Fibroblast of lung (primary cell): ENCODE measurements around the gene FCRL2. TPM values are rescaled to one million over a fixed set of nuclear protein-coding genes. Genes with fewer than 3 reads are reported as not detected.

Experiments
- DNase-seq, 2 donors: peaks; one replicate each; pipeline versions ENCODE4 v3.0.0 to v3.0.0-alpha.2; 2010; ENCODE audit warnings: low read depth in 2 of 2
- H2AFZ ChIP-seq: 2 replicates; pipeline ENCODE4 v1.5.1; 2012; ENCODE audit warnings: low read length, control low read depth, inconsistent platforms
- H3K27ac ChIP-seq: 2 replicates; pipeline ENCODE4 v1.5.1; 2011; ENCODE audit warnings: low read length, control low read depth; ENCODE audit not compliant: insufficient read depth
- H3K27me3 ChIP-seq: 2 replicates; pipeline ENCODE4 v1.5.1; 2011; ENCODE audit warnings: mild to moderate bottlenecking, low read length; ENCODE audit not compliant: control insufficient read depth, insufficient read depth
- H3K36me3 ChIP-seq: 2 replicates; pipeline ENCODE4 v1.5.1; 2011; ENCODE audit warnings: low read length; ENCODE audit not compliant: control insufficient read depth, insufficient read depth
- H3K4me1 ChIP-seq: 2 replicates; pipeline ENCODE4 v1.5.1; 2011; ENCODE audit warnings: low read length; ENCODE audit not compliant: control insufficient read depth, insufficient read depth; ENCODE audit errors: extremely low read depth
- H3K4me2 ChIP-seq: 2 replicates; pipeline ENCODE4 v1.5.1; 2011; ENCODE audit warnings: low read length, control low read depth; ENCODE audit not compliant: insufficient read depth; ENCODE audit errors: extremely low read depth
- H3K4me3 ChIP-seq, 4 experiments: fragments of 200-600 bp in 1 of 4; sonication (generic) in 1 of 4; replicated peaks in 1 of 4; 2 replicates each; pipeline ENCODE4 v1.5.1; 2011 to 2016; ENCODE audit warnings: low read length in 4 of 4, low read depth in 3 of 4, mild to moderate bottlenecking in 3 of 4, control low read depth in 2 of 4, inconsistent platforms in 1 of 4, mixed read lengths in 1 of 4; ENCODE audit not compliant: insufficient read depth in 1 of 4; ENCODE audit errors: control extremely low read depth in 1 of 4
- H3K79me2 ChIP-seq: 2 replicates; pipeline ENCODE4 v1.5.1; 2012; ENCODE audit warnings: mild to moderate bottlenecking, low read length, inconsistent platforms; ENCODE audit not compliant: control insufficient read depth, insufficient read depth
- H3K9ac ChIP-seq: 2 replicates; pipeline ENCODE4 v1.5.1; 2011; ENCODE audit warnings: mild to moderate bottlenecking, low read length, control low read depth; ENCODE audit not compliant: insufficient read depth
- H3K9me3 ChIP-seq: 2 replicates; pipeline ENCODE4 v1.5.1; 2012; ENCODE audit warnings: low read depth, low read length; ENCODE audit not compliant: control insufficient read depth, insufficient read depth
- H4K20me1 ChIP-seq: 2 replicates; pipeline ENCODE4 v1.5.1; 2011; ENCODE audit warnings: low read length; ENCODE audit not compliant: control insufficient read depth, insufficient read depth; ENCODE audit errors: extremely low read depth
- CTCF ChIP-seq, 2 donors: IDR thresholded peaks in 1 of 2; conservative IDR thresholded peaks in 1 of 2; 1 replicate in 1 of 2; 2 replicates in 1 of 2; pipeline ENCODE4 v1.5.1; 2011 to 2012; ENCODE audit warnings: low read length in 2 of 2, control low read depth in 1 of 2, inconsistent platforms in 1 of 2, low read depth in 1 of 2, mild to moderate bottlenecking in 1 of 2
- EZH2 ChIP-seq: IDR thresholded peaks from 2 replicates; pipeline ENCODE4 v1.5.1; 2012; ENCODE audit warnings: low read length, control low read depth, mild to moderate bottlenecking; ENCODE audit errors: missing control alignments
- polyA minus RNA-seq: library from RNA; depleted of rRNA, polyadenylated mRNA; stranded (reverse); fragments of >200 nt; gene quantifications from 2 replicates; pipeline ENCODE4 v1.2.3, GENCODE V29; 2011; ENCODE audit warnings: low replicate concordance
- polyA plus RNA-seq, 2 donors: library from polyadenylated mRNA; depleted of rRNA in 1 of 2; stranded (reverse) in 1 of 2; unstranded in 1 of 2; fragments of >200 nt; gene quantifications; 2 replicates each; pipeline ENCODE4 v1.2.1, GENCODE V29; 2011 to 2012; ENCODE audit warnings: missing spikeins in 1 of 2
- total RNA-seq: library from RNA; depleted of rRNA; stranded (reverse); fragments of >200 nt; gene quantifications from 2 replicates; pipeline ENCODE4 v1.2.1, GENCODE V29; 2014

Gene FCRL2
- not detected in 2 replicates for total RNA-seq
- not detected in 2 replicates for polyA plus RNA-seq
- not detected in 2 replicates for polyA plus RNA-seq (2012)
- not detected in 2 replicates for polyA minus RNA-seq

GRCh38 chr1:157776971-157777391, at the start of gene FCRL2:
TSS of gene FCRL2 (minus strand) at chr1:157777132. CDS start at chr1:157777073, 59 bp downstream.
- DNase-seq = no peak
- no peak for TF ChIP-seq CTCF (conservative IDR thresholded peaks at IDR 0.05 in 1 of 2, IDR thresholded peaks at IDR 0.05 in 1 of 2; ENCODE audit: low read depth in 1 of 2, low read length in 2 of 2)
- Histone ChIP-seq H3K4me1 (no peaks in the 10 kb centered on the region), H3K36me3 (no peaks in the 10 kb centered on the region), H2AFZ (no peak within 1 kb of the TSS), H3K4me3 (no peak within 1 kb of the TSS), H3K9me3 (no peaks in the 10 kb centered on the region), H3K27me3 (no peaks in the 10 kb centered on the region), H4K20me1 (no peaks in the 10 kb centered on the region), H3K27ac (no peak within 1 kb of the TSS), H3K4me2 (no peak within 1 kb of the TSS), H3K79me2 (no peaks in the 10 kb centered on the region), H3K9ac (no peak within 1 kb of the TSS)

- Histone ChIP-seq H3K4me2 (no peak overlapping the region), H3K9me3 (no peaks in the 10 kb centered on the region), H3K4me3 (no peak overlapping the region), H3K9ac (no peak overlapping the region), H3K27me3 (no peaks in the 10 kb centered on the region), H3K36me3 (no peaks in the 10 kb centered on the region), H3K27ac (no peak overlapping the region), H3K4me1 (no peaks in the 10 kb centered on the region), H2AFZ (no peak overlapping the region), H3K79me2 (no peaks in the 10 kb centered on the region), H4K20me1 (no peaks in the 10 kb centered on the region)
- TF ChIP-seq CTCF (conservative IDR thresholded peaks at IDR 0.05 in 1 of 2, IDR thresholded peaks at IDR 0.05 in 1 of 2; ENCODE audit: low read depth in 1 of 2, low read length in 2 of 2) = no peak
- no peak for TF ChIP-seq EZH2
- no peak for DNase-seq
Measured at GRCh38 chr1:157820299-157820698, 43.4 kb upstream of the FCRL2 start.

- no peak within 1 kb of the TSS for H3K27ac ChIP-seq
Measured at GRCh38 chr1:157819896-157820295, 43.0 kb upstream of the FCRL2 start, which contains the start of gene FCRL1. TSS of gene FCRL1 (minus strand) at chr1:157820120. CDS start at chr1:157820037, 83 bp downstream.

More at GRCh38 chr1:157819896-157820295, 43.0 kb upstream of the FCRL2 start, which contains the start of gene FCRL1:
- TF ChIP-seq CTCF (conservative IDR thresholded peaks at IDR 0.05 in 1 of 2, IDR thresholded peaks at IDR 0.05 in 1 of 2; ENCODE audit: low read depth in 1 of 2, low read length in 2 of 2) (no peak), EZH2 (no peak)
- H3K4me2 ChIP-seq = no peak within 1 kb of the TSS
- no peak for DNase-seq
- no peaks in the 10 kb centered on the region for H4K20me1 ChIP-seq
- H3K9ac ChIP-seq = no peak within 1 kb of the TSS
- H2AFZ ChIP-seq = no peak within 1 kb of the TSS
- H3K4me3 ChIP-seq = no peak within 1 kb of the TSS
- H3K27me3 ChIP-seq = no peaks in the 10 kb centered on the region
- H3K36me3 ChIP-seq = no peaks in the 10 kb centered on the region
- H3K79me2 ChIP-seq = no peaks in the 10 kb centered on the region
- no peaks in the 10 kb centered on the region for H3K9me3 ChIP-seq
- H3K4me1 ChIP-seq = no peaks in the 10 kb centered on the region
